ENCODE measurements around the gene COQ8A.
"Not testable (repeated sequence)": the region's sequence is repeated elsewhere in the genome, so short reads cannot be mapped to it uniquely, and the experiment has no call there.

Gene COQ8A

GRCh38 chr1:226915672-226915995 lies 24.5 kb upstream of the COQ8A start:
- no peak for DNase-seq (ENCODE audit: low read depth)
- no peak overlapping the region for H3K4me3 ChIP-seq (ENCODE audit: low read depth, low read length)
- TF ChIP-seq POLR2A (IDR thresholded peaks at IDR 0.05; ENCODE audit: extremely low read depth, insufficient read length) (no peak), MYC (IDR thresholded peaks at IDR 0.05; ENCODE audit: low read depth, low read length) (no peak)

DNA sequence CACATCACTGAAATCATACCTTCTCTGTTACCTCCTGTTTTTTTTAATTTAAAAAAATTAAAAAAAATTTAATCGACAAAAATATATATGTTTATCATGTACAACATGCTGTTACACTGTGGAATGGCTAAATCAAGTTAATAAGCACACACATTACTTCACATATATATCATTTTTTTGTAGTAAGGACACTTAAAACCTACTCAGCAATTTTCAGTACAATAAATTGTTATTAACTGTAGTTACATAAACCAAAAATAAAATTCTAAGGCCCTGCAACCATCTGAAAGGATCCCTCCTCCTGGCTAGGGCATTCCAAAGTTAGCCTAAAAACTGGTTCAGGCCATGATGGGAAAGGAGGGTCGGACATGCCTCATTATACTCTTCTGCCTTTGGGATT lies 23.6 kb upstream of the COQ8A start:
- no peak overlapping the region for H3K4me3 ChIP-seq (ENCODE audit: low read depth, low read length)
- TF ChIP-seq CTCF (IDR thresholded peaks at IDR 0.05; ENCODE audit: low read depth, low read length) (no peak), POLR2A (IDR thresholded peaks at IDR 0.05; ENCODE audit: extremely low read depth, insufficient read length) (no peak), MYC (IDR thresholded peaks at IDR 0.05; ENCODE audit: low read depth, low read length) (no peak)
- TF ChIP-seq, protein P1, sequence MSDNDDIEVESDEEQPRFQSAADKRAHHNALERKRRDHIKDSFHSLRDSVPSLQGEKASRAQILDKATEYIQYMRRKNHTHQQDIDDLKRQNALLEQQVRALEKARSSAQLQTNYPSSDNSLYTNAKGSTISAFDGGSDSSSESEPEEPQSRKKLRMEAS (IDR thresholded peaks at IDR 0.05; ENCODE audit: low read depth, low read length) = no peak
- no peak for DNase-seq (ENCODE audit: low read depth)

GRCh38 chr1:226919587-226919986 lies 20.5 kb upstream of the COQ8A start:
- H3K4me3 ChIP-seq (ENCODE audit: low read depth, low read length) = no peak overlapping the region
- TF ChIP-seq POLR2A (IDR thresholded peaks at IDR 0.05; ENCODE audit: extremely low read depth, insufficient read length) (no peak), MYC (IDR thresholded peaks at IDR 0.05; ENCODE audit: low read depth, low read length) (no peak), CTCF (IDR thresholded peaks at IDR 0.05; ENCODE audit: low read depth, low read length) (no peak)
- TF ChIP-seq, protein P1 (IDR thresholded peaks at IDR 0.05; ENCODE audit: low read depth, low read length) = no peak
- no peak for DNase-seq (ENCODE audit: low read depth)

GRCh38 chr1:226919995-226920394 lies 20.1 kb upstream of the COQ8A start:
- no peak for DNase-seq (ENCODE audit: low read depth)
- H3K4me3 ChIP-seq (ENCODE audit: low read depth, low read length) = no peak overlapping the region
- TF ChIP-seq, protein P1 (IDR thresholded peaks at IDR 0.05; ENCODE audit: low read depth, low read length) = no peak
- TF ChIP-seq MYC (IDR thresholded peaks at IDR 0.05; ENCODE audit: low read depth, low read length) (no peak), CTCF (IDR thresholded peaks at IDR 0.05; ENCODE audit: low read depth, low read length) (no peak), POLR2A (IDR thresholded peaks at IDR 0.05; ENCODE audit: extremely low read depth, insufficient read length) (no peak)

DNA sequence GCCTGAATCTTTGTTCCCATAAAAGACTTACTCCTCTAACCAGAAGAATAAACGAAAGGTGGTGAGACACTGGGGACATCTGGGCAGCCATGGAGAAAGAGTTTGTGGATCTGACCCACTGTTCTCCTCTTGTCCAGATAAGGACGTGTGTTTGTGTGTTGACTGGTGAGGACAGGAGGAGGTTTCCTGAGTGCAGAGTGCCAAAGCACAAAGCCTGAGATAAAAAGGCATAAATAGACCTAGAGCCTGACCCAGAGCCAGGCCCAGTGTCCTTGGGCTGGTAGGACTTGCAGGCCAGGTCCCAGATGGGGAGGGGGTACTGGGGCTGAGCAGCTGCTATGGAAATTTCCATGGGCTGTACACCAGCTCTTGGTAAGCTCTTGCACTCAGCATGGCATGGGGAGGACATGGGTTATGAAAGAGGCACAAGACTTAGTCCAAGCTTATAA lies 19.6 kb upstream of the COQ8A start:
- TF ChIP-seq POLR2A (IDR thresholded peaks at IDR 0.05; ENCODE audit: extremely low read depth, insufficient read length) = no peak
- no peak for TF ChIP-seq MYC (IDR thresholded peaks at IDR 0.05; ENCODE audit: low read depth, low read length)
- TF ChIP-seq, protein P1 (IDR thresholded peaks at IDR 0.05; ENCODE audit: low read depth, low read length) = no peak
- no peak for TF ChIP-seq CTCF (IDR thresholded peaks at IDR 0.05; ENCODE audit: low read depth, low read length)
- no peak overlapping the region for H3K4me3 ChIP-seq (ENCODE audit: low read depth, low read length)
- DNase-seq (ENCODE audit: low read depth) = no peak

GRCh38 chr1:226921504-226921903 lies 18.6 kb upstream of the COQ8A start:
- TF ChIP-seq, protein P1 (IDR thresholded peaks at IDR 0.05; ENCODE audit: low read depth, low read length) = no peak
- TF ChIP-seq POLR2A (IDR thresholded peaks at IDR 0.05; ENCODE audit: extremely low read depth, insufficient read length) = no peak
- no peak for TF ChIP-seq MYC (IDR thresholded peaks at IDR 0.05; ENCODE audit: low read depth, low read length)
- no peak for TF ChIP-seq CTCF (IDR thresholded peaks at IDR 0.05; ENCODE audit: low read depth, low read length)
- DNase-seq (ENCODE audit: low read depth) = no peak
- H3K4me3 ChIP-seq (ENCODE audit: low read depth, low read length) = no peak overlapping the region

- not testable (repeated sequence) for DNase-seq (ENCODE audit: low read depth); H3K4me3 ChIP-seq (ENCODE audit: low read depth, low read length)
Observed at GRCh38 chr1:226929260-226930111, 10.6 kb upstream of the COQ8A start.

Measured in NB4 (cell line).